Activated CD8-positive, alpha-beta T cell treated with anti-CD3 and anti-CD28 coated beads for 36 hours (primary cell): ENCODE measurements around the gene SOX11. TPM values are rescaled to one million over a fixed set of nuclear protein-coding genes. Genes with fewer than 3 reads are reported as not detected.

Source experiments
- ATAC-seq: fragments of 200-7000 bp; cut with Tn5 transposase; one replicate; pipeline ENCODE4 v1.10.0; 2021; ENCODE audit warnings: mild to moderate bottlenecking, moderate library complexity
- CTCF ChIA-PET: fragments of 350-600 bp; sonication (Branson Sonifier 250); formaldehyde crosslinking; loops from one replicate; lab custom pipeline; 2021; ENCODE audit warnings: antibody characterized with exemption; lab: Charles Lee
- POLR2A ChIA-PET: fragments of 350-600 bp; sonication (Branson Sonifier 250); formaldehyde crosslinking; loops from one replicate; lab custom pipeline; 2021; ENCODE audit warnings: antibody characterized with exemption; lab: Charles Lee
- DNase-seq: peaks from one replicate; pipeline ENCODE4 v3.0.0-alpha.2; 2020
- H3K27ac Mint-ChIP-seq: one replicate; pipeline ENCODE4 v1.8.0; 2021; ENCODE audit warnings: mild to moderate bottlenecking, mixed read lengths
- H3K27me3 Mint-ChIP-seq: one replicate; pipeline ENCODE4 v1.8.0; 2021; ENCODE audit warnings: mixed read lengths
- H3K36me3 Mint-ChIP-seq: one replicate; pipeline ENCODE4 v1.8.0; 2021; ENCODE audit warnings: low read depth, mixed read lengths
- H3K4me1 Mint-ChIP-seq: one replicate; pipeline ENCODE4 v1.8.0; 2021; ENCODE audit warnings: low read depth, mixed read lengths
- H3K4me3 Mint-ChIP-seq: one replicate; pipeline ENCODE4 v1.8.0; 2021; ENCODE audit warnings: mild to moderate bottlenecking, moderate library complexity, mixed read lengths
- H3K9me3 Mint-ChIP-seq: one replicate; pipeline ENCODE4 v1.8.0; 2021; ENCODE audit warnings: mixed read lengths
- CTCF ChIP-seq: fragments of 200-600 bp; IDR thresholded peaks from one replicate; pipeline ENCODE4 v1.8.0; 2022; ENCODE audit warnings: antibody characterized with exemption, mild to moderate bottlenecking
- intact Hi-C: fragments of 100-400 bp; cut with micrococcal nuclease; formaldehyde crosslinking; loops from one replicate; pipeline ENCODE4 v1.10.0; 2022
- total RNA-seq, 2 experiments: library from RNA; stranded (reverse); gene quantifications; one replicate each; pipeline ENCODE4 v1.2.3, GENCODE V29; 2021

The SOX11 gene
- total RNA-seq, 2 experiments from 2014 or later: not detected

GRCh38 chr2:5672749-5673144 is 19.4 kb upstream of the SOX11 start:
- ChIA-PET CTCF (no interaction called here), POLR2A (no interaction called here)
- no peaks in the 10 kb centered on the region for H3K36me3 Mint-ChIP-seq
- intact Hi-C loops: no loop called here
- no peak for TF ChIP-seq CTCF
- peaks cover 20% of the 10 kb centered on the region for H3K27me3 Mint-ChIP-seq
- DNase-seq: no peak
- no peaks in the 10 kb centered on the region for H3K9me3 Mint-ChIP-seq
- no peak overlapping the region for H3K27ac Mint-ChIP-seq
- no peak for ATAC-seq
- H3K4me1 Mint-ChIP-seq: no peaks in the 10 kb centered on the region
- no peak overlapping the region for H3K4me3 Mint-ChIP-seq

DNA sequence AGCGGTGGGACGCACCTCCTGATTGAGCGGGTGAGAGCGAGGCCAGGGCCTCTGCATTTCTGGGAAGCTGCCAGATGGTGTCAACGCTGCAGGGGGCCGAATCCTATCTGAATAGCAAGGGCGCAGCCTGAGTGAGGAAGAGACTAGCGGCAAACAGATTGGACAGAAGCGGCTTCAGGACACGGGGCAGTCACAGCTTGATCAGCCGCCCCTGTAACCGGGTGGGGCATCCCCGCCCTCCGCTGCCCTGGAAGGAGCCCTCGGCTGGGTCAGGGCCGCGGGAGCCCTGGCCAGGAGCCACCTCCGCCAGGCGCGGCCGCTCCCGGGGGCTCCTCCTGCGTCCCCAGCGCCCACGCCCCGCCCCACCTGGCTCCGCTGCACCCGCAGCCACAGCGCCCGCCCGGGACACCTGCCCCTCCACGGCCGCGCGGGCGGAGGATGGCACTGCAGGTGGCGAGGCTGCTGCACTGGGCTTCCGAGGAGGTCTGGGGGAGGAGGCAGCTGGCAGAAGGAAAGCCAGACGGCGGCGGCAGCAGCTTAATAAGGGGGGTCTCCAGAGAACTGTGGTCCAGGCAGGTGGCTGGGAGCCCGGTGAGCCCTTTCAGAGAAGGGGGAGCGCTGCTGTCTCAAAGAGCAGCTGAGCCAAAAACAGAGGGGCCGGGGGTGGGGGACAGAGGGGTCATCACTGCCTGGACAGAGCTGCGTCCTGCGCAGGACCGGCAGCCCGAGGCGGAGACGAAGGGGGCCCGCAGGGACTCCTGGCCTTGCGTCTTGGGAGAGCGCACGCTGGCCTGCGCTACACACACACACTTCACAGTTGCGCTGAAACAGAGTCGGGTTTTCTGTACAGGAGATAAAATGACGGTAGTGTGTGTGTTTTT is 18.8 kb upstream of the SOX11 start:
- TF ChIP-seq CTCF: no peak
- ATAC-seq: no peak
- Mint-ChIP-seq H3K4me3 (no peak overlapping the region), H3K9me3 (no peaks in the 10 kb centered on the region), H3K4me1 (no peaks in the 10 kb centered on the region), H3K36me3 (no peaks in the 10 kb centered on the region), H3K27me3 (peaks cover 20% of the 10 kb centered on the region), H3K27ac (no peak overlapping the region)
- no peak for DNase-seq
- POLR2A ChIA-PET: no interaction called here
- CTCF ChIA-PET: no interaction called here
- intact Hi-C loops: no loop called here

DNA sequence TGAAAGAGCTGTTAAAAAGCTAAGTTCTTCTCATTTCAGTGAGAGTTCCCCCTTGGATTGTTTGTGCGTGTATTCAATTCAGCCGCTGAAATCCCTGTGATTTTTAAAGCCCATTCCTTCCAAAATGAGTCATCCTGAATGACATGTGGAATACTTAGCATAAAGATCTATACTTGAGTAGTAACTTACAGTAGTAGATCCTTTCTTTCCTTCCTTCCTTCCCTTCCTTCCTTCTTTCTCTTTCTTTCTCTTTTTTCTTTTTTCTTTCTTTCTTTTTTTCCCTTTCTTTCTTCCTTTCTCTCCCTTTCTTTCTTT is 18.2 kb upstream of the SOX11 start:
- H3K27me3 Mint-ChIP-seq: peaks cover 20% of the 10 kb centered on the region
- H3K9me3 Mint-ChIP-seq: no peaks in the 10 kb centered on the region
- no peaks in the 10 kb centered on the region for H3K36me3 Mint-ChIP-seq
- TF ChIP-seq CTCF: no peak
- ChIA-PET CTCF (no interaction called here), POLR2A (no interaction called here)
- no peak overlapping the region for H3K4me3 Mint-ChIP-seq
- no peaks in the 10 kb centered on the region for H3K4me1 Mint-ChIP-seq
- no peak overlapping the region for H3K27ac Mint-ChIP-seq
- intact Hi-C loops: no loop called here
- ATAC-seq (no peak), DNase-seq (no peak)

DNA sequence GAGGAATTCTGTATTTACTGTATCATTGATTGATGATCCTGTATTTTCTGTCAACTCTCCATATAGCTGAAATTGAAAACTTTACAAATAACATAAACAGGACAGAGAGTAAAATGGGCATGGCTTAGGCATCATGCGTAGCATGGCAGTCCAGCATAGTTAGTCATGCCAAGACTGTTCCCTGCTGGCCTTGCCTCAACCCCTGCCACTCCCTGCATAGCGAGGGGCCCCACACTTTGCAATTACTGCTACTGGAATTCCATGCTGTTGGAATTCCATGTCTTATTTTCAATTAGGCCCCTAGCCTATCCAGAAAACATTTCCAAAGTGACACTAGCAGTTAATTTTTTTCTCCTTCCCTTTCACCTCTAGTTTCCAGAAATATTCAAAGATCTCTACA is 15.1 kb upstream of the SOX11 start:
- Mint-ChIP-seq H3K36me3 (no peaks in the 10 kb centered on the region), H3K9me3 (peaks cover 12% of the 10 kb centered on the region), H3K4me1 (no peaks in the 10 kb centered on the region), H3K27ac (no peak overlapping the region), H3K27me3 (peaks cover 22% of the 10 kb centered on the region), H3K4me3 (no peak overlapping the region)
- ATAC-seq (no peak), DNase-seq (no peak)
- ChIA-PET CTCF (no interaction called here), POLR2A (no interaction called here)
- intact Hi-C loops: no loop called here
- no peak for TF ChIP-seq CTCF

DNA sequence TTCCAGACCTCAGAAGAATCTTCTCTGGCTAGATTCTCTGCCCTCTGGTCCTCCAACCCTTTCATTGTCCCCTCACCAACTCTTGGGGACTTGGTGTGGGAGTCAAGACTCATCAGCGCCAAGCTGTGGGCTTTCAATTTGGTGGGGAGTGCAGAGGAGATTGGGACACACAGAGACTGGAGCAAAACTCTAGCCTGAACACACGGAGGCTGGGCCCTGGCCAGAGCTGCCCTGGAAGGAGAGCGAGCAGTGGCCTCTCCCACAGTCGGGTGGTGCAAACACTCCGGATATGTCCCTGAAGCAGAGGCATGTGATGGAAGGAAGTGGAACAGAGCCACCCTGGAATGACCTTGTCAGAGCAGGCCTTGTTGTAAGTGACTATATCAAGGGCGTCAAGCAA is 8.7 kb upstream of the SOX11 start:
- peaks cover 12% of the 10 kb centered on the region for H3K9me3 Mint-ChIP-seq
- intact Hi-C loops: no loop called here
- no peak for TF ChIP-seq CTCF
- ATAC-seq (no peak), DNase-seq (no peak)
- peaks cover 4% of the 10 kb centered on the region for H3K27me3 Mint-ChIP-seq
- POLR2A ChIA-PET: no interaction called here
- CTCF ChIA-PET: no interaction called here
- H3K4me1 Mint-ChIP-seq: no peaks in the 10 kb centered on the region
- H3K27ac Mint-ChIP-seq: no peak overlapping the region
- H3K36me3 Mint-ChIP-seq: no peaks in the 10 kb centered on the region
- H3K4me3 Mint-ChIP-seq: no peak overlapping the region
